Inferior parietal cortex (tissue), 1 donor: ENCODE results near the gene ITPR2.

Experiments used
- DNase-seq: peaks from one replicate; pipeline ENCODE4 v3.0.0-alpha.2; 2016; ENCODE audit errors: extremely low spot score

The ITPR2 gene

DNA sequence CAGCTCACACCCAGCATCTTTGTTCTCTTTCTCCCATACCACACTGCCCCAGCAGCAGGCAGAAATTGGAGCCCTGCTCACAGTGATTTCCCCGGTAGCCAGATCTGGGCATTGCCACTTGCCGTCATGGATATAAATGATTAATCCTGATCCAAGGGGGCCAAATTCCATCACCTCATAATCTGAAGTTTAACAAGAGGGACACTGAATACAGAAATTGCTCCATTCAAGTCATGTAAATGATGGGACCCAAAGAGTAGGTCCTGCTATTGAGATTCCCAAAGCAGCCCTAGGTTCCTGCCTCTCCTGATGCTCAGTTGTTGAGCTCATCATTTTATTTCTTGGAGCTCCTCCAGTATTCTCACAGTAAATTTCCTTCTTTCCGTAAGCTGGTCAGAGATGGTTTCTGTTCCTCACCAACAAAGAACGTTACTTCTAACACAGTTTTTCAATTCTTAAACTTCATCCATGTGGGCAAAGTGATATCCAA is 11.7 kb downstream of the ITPR2 start:
- no peak for DNase-seq

DNA sequence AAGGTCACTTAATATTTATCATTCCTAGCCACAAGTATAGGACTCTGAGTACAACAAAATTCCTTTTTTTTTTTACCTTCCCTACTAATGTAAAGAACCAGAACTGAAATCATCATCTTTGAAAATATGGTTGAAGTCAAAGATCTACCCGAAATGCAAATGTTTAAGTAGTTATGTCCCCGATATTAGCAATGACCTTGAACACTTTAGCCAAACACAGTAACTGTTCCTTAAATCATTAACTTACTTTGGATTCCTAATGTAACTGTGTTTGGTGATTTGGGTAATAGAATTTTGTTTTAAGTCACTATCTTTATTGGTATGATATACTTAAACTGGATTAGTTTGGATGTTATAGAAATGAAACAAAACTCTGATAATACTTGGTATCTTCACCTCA is 14.4 kb downstream of the ITPR2 start:
- no peak for DNase-seq

- no peak for DNase-seq
These were observed 14.8 kb downstream of the ITPR2 start for GRCh38 chr12:26818201-26818600.

DNA sequence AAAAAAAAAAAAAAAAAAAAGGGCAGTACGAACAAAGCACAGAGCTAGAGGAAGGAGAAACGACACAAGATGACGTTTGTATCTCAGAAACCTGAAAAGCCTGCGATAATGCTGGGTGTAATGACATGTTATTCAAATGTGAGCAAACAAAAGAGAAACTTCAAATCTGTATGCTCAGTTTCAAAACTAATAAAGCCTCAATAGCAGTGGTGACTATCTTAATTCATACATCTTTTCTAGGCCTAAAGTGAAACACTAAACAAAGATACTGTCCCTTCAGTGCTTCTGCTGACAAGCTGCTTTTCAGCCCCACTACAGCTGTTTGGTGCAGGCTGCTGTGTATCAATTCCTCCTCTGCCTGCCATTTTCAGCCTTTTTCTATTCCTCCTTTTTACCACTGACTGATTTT is 15.8 kb downstream of the ITPR2 start:
- no peak for DNase-seq

DNA sequence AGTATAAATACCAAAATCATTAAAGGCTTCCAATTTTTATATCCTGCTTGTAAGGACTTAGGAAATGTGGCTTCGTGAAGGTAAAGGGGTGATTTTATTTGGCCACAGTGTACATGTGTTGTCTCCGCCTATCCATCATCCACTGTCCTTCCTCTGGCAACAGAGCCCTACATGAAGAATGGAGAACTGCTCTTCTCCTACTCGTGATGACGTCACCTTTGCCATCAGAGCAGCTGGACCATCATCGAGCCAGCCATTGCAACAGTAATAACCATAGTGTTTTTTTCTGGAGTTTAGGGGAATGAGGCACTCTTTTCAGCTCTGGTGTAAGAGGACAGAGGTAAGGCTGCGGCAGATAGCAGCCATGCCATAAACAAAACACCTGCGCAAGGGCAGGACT is 19.2 kb downstream of the ITPR2 start:
- no peak for DNase-seq

- no peak for DNase-seq
These were observed 22.7 kb downstream of the ITPR2 start for GRCh38 chr12:26810330-26810729.

DNA sequence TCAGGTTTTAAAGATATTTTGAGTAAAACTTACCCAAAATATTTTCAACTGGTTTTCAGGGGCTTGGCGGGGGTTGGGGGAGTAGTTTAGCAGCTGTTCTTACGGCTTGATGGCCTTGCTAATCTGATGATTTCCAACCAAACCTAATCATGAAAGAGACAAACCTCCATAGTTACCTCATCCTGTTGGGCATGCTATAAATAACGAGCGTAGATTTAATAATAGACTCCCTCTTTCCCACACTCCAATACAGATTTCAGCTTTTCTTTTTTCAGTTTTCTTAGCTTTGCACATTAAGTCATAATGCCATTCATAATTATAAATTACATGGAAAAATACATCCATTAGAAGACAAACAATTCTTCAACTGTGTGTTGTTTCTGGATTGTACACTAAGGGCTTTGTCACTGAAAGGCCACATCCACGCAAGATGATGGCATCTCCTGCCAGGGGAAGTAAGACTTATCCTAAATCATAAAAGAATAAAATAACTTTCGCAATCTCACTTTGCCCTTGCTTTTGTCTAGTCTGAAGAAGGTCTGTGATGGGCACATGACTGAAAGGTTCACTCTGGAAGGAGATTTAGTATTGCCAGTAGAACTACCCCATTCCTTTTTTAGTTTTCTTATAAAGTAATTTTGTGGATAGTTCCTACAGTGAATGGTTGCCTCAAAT is 23.2 kb downstream of the ITPR2 start:
- DNase-seq, result no peak

DNA sequence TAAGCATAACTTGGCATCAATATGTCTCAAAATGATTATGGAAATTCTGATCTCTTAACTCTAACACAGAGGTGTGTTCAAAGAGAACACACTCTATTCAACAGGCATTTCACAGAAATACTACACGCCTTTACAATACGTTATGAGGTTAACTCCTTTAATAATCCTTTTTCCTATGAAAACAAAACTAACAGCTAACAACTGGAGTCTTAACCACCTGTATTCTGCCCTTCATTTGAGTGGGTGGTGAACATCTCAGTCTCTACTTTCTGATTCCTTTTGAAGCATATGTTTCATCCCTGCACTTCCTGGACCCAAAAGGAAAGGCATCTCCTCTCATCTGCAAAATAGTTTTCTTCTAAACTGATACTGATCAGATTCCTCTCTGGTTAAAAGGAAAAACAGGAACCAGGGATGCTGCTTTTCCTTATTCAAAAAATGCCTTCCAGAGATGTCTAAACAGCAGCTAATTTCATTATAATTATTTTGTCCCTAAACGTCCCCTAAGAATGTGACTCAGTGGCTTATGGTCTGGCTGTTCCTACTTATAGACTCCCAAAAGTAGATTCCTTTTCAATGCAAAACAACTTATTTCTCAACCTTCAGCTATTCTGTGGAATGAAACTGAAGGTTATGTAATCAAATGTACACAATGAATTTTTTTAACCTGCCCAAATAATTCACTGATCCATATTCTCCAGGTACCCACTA is 24.1 kb downstream of the ITPR2 start:
- DNase-seq, result no peak

GRCh38 chr12:26807292-26807691 is 25.7 kb downstream of the ITPR2 start:
- DNase-seq, result no peak

DNA sequence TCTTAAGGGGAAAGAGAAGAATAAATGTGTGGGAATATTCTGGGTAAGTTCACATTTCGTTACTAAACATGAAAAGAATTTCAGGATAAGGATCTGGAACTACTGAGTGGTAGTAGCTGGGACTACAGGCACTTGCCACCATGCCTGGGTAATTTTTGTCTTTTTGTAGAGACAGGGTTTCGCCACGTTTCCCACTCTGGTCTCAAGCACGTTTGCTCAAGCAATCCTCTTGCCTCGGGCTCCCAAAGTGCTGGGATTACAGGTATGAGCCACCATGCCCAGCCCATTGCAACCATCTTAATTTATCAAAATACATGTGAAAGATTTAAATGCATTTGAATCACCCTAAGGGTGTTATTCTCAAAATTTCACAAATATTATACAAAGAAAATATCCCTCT is 26.4 kb downstream of the ITPR2 start:
- DNase-seq, result no peak

- no peak for DNase-seq
These were observed 27.5 kb downstream of the ITPR2 start for GRCh38 chr12:26805401-26805971.

- no peak for DNase-seq
These were observed 29.4 kb downstream of the ITPR2 start for GRCh38 chr12:26803552-26803951.

DNA sequence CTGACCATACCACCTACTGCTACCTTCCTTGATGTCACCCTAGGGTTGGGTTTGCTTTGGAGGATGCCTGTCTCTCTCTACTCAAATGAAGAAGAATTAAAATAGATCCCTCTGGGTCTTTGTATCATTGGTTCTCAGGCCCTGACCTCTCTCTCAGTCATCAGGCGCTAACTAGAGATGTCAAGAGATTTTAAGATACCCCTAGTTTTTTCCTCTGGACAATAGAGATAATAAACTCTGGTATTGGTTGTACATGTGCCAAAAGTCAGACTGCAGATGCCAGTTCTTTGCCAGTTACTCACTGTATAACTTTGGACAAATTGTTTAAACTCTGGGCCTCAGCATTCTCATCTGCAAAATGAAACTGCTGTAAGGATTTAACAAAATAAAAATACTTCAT is 31.5 kb downstream of the ITPR2 start:
- no peak for DNase-seq

GRCh38 chr12:26800858-26801257 is 32.1 kb downstream of the ITPR2 start:
- DNase-seq, result no peak

GRCh38 chr12:26800347-26800746 is 32.6 kb downstream of the ITPR2 start:
- DNase-seq, result no peak

DNA sequence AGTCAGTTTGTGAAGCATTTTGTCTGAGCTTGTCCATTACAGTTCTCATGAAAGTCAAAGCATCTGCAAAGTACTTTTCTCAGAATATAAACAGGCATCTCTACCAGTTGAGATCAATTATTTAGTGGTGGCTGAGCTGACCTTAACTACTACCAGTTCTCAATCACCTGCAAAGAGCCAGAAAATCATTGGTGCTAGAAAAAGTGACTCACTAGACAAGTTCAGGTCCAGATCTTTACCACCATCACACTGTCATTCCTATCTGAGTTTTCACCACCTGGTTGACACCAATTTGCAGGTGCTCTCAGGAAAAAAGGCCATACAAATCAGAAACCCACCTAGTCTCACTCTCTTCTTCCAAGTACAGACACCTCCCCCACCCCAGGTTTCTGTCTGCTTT is 33.3 kb downstream of the ITPR2 start:
- DNase-seq, result no peak

DNA sequence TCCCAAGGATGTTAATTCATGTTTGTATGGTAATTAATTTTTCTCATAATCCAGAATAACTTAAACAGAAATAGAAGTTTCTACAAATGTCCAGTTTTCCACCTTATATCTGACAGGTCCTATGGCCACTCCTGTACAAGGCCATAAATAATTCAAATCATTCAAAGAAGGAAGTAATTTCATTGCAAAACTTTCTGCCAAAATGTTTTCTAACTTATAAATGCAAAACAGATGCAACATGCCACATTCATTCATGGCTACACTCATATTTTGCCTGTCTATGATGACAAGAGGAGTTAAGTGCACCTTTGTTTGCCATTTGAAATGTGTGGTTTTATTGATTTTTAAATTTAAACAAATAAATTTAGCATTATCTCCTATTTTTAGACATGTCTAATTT is 34.4 kb downstream of the ITPR2 start:
- DNase-seq, result no peak

DNA sequence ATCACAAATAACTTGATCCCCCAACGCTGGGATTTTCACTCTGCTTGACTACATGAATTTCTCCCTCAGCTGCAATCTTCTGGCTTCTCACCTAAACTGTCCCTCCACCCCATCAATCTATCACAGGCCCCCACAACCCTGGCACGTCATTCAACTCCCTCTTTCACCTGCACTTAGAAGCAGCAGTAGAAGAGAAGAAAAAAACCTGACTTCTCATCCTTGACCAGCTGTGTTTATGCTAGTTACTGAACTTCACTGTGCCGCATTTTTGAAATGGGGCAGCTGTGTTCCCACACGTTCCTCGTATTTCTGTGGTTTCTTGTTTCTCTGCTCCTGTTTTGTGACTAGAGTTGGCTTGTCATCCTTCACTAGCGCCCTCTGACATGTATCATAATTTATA is 35.0 kb downstream of the ITPR2 start:
- no peak for DNase-seq

- DNase-seq, result no peak
These were observed 37.1 kb downstream of the ITPR2 start for GRCh38 chr12:26795910-26796309.

DNA sequence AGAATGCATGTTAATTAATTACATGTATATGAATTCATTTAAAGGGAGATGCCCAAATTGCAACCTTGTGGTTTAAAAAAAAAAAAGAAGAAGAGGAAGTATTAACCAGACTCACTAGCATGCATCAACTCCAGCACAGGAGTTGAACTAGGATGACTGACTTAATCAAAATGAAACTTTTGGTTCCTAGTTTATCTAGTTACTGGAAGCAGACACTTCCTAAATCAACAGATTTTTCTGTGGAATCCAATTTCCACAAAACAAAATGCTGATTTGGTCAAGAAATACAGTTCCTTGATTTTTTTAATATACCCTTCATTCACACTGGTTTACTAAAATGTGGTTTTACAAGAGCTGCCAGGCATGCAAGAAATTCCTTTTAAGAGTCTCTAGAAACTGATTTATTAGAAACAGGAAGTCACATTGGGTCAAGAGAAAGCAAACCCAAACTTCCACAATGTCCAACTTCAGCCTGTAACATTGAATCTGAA is 41.6 kb downstream of the ITPR2 start:
- no peak for DNase-seq

DNA sequence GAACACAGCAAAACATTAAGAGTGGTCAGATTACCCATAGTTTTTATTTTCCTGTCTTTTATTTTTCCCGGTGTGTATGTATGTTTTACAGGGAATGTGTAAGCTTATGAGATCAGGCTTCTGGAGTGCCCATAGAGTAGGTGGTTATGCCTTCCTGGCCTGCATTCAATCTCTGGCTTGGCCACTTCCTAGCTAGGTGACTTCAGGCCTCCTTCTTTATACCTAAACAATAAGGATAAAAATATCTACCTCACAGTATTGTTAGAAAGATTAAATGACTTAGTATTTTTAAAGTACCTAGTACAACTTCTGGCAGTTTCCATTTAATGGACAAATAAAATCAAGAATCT is 42.4 kb downstream of the ITPR2 start:
- no peak for DNase-seq

GRCh38 chr12:26789731-26790644 is 43.0 kb downstream of the ITPR2 start:
- DNase-seq, result no peak
